Measurements from ENCODE around the gene ZNF689. TPM values are rescaled to one million over a fixed set of nuclear protein-coding genes. Genes with fewer than 3 reads are reported as not detected.

Gene ZNF689
- total RNA-seq, 1 experiment from 2014 or later: 11.7 TPM

DNA sequence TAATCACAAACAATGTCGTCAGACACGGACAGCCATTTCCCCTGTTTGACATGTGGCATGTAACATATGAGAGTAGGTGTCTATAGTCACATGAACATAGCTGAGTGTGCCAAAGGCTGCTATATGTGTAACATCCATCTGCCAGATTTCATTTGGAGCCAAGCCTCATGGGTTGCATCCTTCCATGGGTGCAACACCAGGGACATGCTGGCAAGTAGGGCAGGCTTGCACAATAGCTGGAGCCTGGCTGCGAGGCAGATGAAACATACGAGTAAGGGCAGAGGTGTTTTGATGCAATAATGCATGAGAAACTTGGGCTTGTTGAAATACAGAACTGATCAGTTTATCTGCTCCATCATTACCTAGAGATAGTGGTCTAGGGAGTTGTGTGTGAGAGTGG, 9.0 kb upstream of the ZNF689 start:
- CTCF ChIA-PET: no interaction called here
- no peaks in the 10 kb centered on the region for H3K36me3 ChIP-seq (ENCODE audit: control insufficient read depth, insufficient read depth, low read length)
- POLR2A ChIA-PET: no interaction called here

DNA sequence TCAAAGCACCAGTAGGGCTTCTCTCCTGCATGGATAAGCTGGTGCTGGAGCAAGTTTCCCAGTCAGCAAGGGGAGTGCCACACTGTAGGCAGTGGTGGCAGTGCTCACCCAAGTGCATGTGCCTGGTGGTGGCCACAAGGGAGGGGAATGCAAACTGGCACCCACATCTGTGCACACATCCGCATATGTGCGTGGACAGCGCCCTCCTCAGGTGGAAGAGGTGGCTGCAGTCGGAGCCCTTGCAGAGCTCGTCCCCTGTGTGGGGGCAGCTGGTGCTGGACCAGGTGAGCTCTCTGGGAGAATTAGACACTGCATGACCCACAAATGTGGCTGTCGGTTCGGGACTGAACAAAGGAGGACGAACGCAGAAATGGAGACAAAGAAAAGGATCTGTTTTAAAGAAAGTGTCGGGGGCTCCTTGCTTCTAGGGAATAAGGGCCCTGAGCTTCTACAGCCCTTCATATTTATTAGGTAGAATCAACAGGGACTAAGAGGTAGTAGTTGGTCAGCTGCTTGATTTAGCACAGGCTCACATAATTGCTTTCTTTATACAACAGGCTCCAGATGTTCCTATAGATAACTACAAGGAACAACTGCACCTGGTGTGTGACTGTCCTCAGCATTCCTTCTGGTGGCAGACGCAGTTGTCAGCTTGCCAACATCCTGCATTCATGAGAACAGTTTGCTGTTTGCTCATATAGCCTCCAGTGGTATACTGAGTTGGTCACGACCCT, 5.3 kb upstream of the ZNF689 start:
- peaks cover 24% of the 10 kb centered on the region for H3K9me3 Mint-ChIP-seq (ENCODE audit: unreplicated experiment)
- H3K27me3 ChIP-seq (replicated peaks; ENCODE audit: control insufficient read depth, insufficient read depth, low read length): no peaks in the 10 kb centered on the region
- no peak overlapping the region for H3K4me3 ChIP-seq (ENCODE audit: low read depth, low read length)
- H3K36me3 ChIP-seq (ENCODE audit: control insufficient read depth, insufficient read depth, low read length): no peaks in the 10 kb centered on the region
- no peak overlapping the region for H3K4me3 Mint-ChIP-seq (ENCODE audit: unreplicated experiment)
- ChIA-PET CTCF (interaction anchor here (0.6 kb wide), 1 partner anchor 9 kb away, joined by 3 read pairs; no protein-coding TSS in a partner anchor), POLR2A (interaction anchor here (0.6 kb wide), 1 partner anchor 86 kb away, joined by 6 read pairs; no protein-coding TSS in a partner anchor)
- intact Hi-C loops (cut with micrococcal nuclease; ENCODE audit: unreplicated experiment): no loop called here
- peak in 1 of 2 experiments; percentile 14 for DNase-seq
- H3K27me3 Mint-ChIP-seq (ENCODE audit: insufficient read depth, unreplicated experiment): no peaks in the 10 kb centered on the region
- no peaks in the 10 kb centered on the region for H3K4me1 Mint-ChIP-seq (ENCODE audit: low read depth, unreplicated experiment)
- H3K4me1 ChIP-seq: no peaks in the 10 kb centered on the region
- H3K27ac Mint-ChIP-seq (ENCODE audit: unreplicated experiment): no peak overlapping the region
- TF ChIP-seq, protein P1, sequence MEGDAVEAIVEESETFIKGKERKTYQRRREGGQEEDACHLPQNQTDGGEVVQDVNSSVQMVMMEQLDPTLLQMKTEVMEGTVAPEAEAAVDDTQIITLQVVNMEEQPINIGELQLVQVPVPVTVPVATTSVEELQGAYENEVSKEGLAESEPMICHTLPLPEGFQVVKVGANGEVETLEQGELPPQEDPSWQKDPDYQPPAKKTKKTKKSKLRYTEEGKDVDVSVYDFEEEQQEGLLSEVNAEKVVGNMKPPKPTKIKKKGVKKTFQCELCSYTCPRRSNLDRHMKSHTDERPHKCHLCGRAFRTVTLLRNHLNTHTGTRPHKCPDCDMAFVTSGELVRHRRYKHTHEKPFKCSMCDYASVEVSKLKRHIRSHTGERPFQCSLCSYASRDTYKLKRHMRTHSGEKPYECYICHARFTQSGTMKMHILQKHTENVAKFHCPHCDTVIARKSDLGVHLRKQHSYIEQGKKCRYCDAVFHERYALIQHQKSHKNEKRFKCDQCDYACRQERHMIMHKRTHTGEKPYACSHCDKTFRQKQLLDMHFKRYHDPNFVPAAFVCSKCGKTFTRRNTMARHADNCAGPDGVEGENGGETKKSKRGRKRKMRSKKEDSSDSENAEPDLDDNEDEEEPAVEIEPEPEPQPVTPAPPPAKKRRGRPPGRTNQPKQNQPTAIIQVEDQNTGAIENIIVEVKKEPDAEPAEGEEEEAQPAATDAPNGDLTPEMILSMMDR (IDR thresholded peaks at IDR 0.05; ENCODE audit: insufficient read depth in 1 of 2, low read depth in 1 of 2, low read length in 1 of 2, severe bottlenecking in 1 of 2, unreplicated experiment in 1 of 2): peak in 1 of 2 experiments; percentile 34
- no TSS peak for BruUV-seq (replicated peaks)
- H3K36me3 Mint-ChIP-seq (ENCODE audit: insufficient read depth, unreplicated experiment): peaks cover 1% of the 10 kb centered on the region
- no peaks in the 10 kb centered on the region; the same call in 1 of the 2 replicates for H3K9me3 ChIP-seq

More for the DNA sequence above, 9.0 kb upstream of the ZNF689 start:
- DNase-seq: no peak
- Histone ChIP-seq H3K4me3 (ENCODE audit: low read depth, low read length) (no peak overlapping the region), H3K9me3 (no peaks in the 10 kb centered on the region; the same call in 1 of the 2 replicates), H3K4me1 (no peaks in the 10 kb centered on the region), H3K27me3 (replicated peaks; ENCODE audit: control insufficient read depth, insufficient read depth, low read length) (no peaks in the 10 kb centered on the region)
- no peaks in the 10 kb centered on the region for H3K27me3 Mint-ChIP-seq (ENCODE audit: insufficient read depth, unreplicated experiment)
- BruUV-seq (replicated peaks): no TSS peak
- TF ChIP-seq, protein P1 (IDR thresholded peaks at IDR 0.05; ENCODE audit: insufficient read depth in 1 of 2, low read depth in 1 of 2, low read length in 1 of 2, severe bottlenecking in 1 of 2, unreplicated experiment in 1 of 2): no peak
- no peaks in the 10 kb centered on the region for H3K4me1 Mint-ChIP-seq (ENCODE audit: low read depth, unreplicated experiment)
- no peak overlapping the region for H3K4me3 Mint-ChIP-seq (ENCODE audit: unreplicated experiment)
- peaks cover 24% of the 10 kb centered on the region for H3K9me3 Mint-ChIP-seq (ENCODE audit: unreplicated experiment)
- no peaks in the 10 kb centered on the region for H3K36me3 Mint-ChIP-seq (ENCODE audit: insufficient read depth, unreplicated experiment)
- intact Hi-C loops (cut with micrococcal nuclease; ENCODE audit: unreplicated experiment): no loop called here
- H3K27ac Mint-ChIP-seq (ENCODE audit: unreplicated experiment): no peak overlapping the region

DNA sequence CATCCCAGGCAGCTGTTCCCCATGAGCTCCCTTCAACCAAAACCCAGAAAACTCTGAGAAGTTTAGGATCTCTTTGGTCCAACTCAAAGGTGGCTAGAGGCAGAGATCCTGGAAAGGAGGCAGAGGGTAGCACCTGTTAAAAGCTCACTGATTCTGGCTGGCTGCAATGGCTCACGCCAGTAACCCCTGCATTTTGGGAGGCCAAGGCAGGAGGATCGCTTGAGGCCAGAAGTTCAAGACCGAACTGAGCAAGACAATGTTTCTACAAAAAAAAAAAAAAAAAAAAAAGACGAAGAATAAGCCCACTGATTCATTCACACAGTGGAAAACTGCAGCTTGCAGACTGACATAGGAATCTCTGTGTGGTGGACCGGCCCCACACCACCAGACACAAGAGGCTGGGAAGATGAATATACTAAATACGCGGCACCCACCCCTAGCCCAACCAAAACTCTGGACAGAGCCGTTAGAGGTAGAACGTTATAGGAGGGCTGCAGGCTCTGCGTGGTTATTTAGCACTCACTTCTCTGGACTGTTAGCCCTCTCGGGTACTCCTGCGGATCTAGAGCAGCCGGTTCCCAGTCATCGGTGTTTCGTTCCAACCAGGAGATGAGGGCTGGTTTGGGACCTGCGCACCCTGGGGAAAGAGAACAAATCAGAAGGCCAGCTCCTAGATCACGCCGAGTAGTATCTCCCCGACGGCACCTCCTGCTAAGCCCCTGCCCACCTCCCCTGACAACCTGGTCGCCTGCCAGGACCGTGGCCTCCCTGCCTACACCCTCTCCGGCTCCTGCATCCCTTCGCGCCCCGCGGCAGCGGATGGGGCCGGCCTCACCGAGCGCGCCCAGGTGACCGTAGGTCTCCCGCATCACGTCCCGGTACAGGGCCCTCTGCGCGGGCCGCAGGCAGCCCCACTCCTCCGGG, 925 bp downstream of the ZNF689 start:
- Histone ChIP-seq H3K9me3 (no peaks in the 10 kb centered on the region), H3K4me1 (no peaks in the 10 kb centered on the region), H3K4me3 (ENCODE audit: low read depth, low read length) (peak overlapping the region; percentile 77), H3K27me3 (replicated peaks; ENCODE audit: control insufficient read depth, insufficient read depth, low read length) (no peaks in the 10 kb centered on the region), H3K36me3 (ENCODE audit: control insufficient read depth, insufficient read depth, low read length) (no peaks in the 10 kb centered on the region; the same call in 1 of the 2 replicates)
- Mint-ChIP-seq H3K27me3 (ENCODE audit: insufficient read depth, unreplicated experiment) (no peaks in the 10 kb centered on the region), H3K36me3 (ENCODE audit: insufficient read depth, unreplicated experiment) (peaks cover 47% of the 10 kb centered on the region), H3K9me3 (ENCODE audit: unreplicated experiment) (no peaks in the 10 kb centered on the region), H3K27ac (ENCODE audit: unreplicated experiment) (peak overlapping the region; percentile 89), H3K4me3 (ENCODE audit: unreplicated experiment) (peak overlapping the region; percentile 79), H3K4me1 (ENCODE audit: low read depth, unreplicated experiment) (no peaks in the 10 kb centered on the region)
- intact Hi-C loops (cut with micrococcal nuclease; ENCODE audit: unreplicated experiment): no loop called here
- POLR2A ChIA-PET: interaction anchor here (1.2 kb wide), 2 partner anchors 23 to 179 kb away, joined by 5 to 9 read pairs; partner anchors contain the start of gene DCTPP1
- DNase-seq: peak in 1 of 2 experiments; percentile 37
- TF ChIP-seq, protein P1 (IDR thresholded peaks at IDR 0.05; ENCODE audit: insufficient read depth in 1 of 2, low read depth in 1 of 2, low read length in 1 of 2, severe bottlenecking in 1 of 2, unreplicated experiment in 1 of 2): no peak
- BruUV-seq (replicated peaks): no TSS peak
- CTCF ChIA-PET: interaction anchor here (0.6 to 1.8 kb wide), 5 partner anchors 11 to 179 kb away, joined by 3 to 11 read pairs (median 4); partner anchors contain the start of genes DCTPP1 and ZNF764

Data from Caco-2 (cell line).